Skeletal muscle tissue (tissue), 4 donors: ENCODE results near the gene ZIC5. TPM values are rescaled to one million over a fixed set of nuclear protein-coding genes. Genes with fewer than 3 reads are reported as not detected.

Experiments
- H3K27ac ChIP-seq: one replicate; pipeline ENCODE4 v1.7.0; 2013; ENCODE audit warnings: mild to moderate bottlenecking, low read depth, low read length, inconsistent platforms
- H3K27me3 ChIP-seq, 3 donors: one replicate each; pipeline ENCODE4 v1.7.0; 2013; ENCODE audit warnings: low read length in 3 of 3; ENCODE audit not compliant: control insufficient read depth in 3 of 3, insufficient read depth in 3 of 3
- H3K36me3 ChIP-seq, 3 donors: one replicate each; pipeline ENCODE4 v1.7.0; 2013; ENCODE audit warnings: low read length in 3 of 3; ENCODE audit not compliant: control insufficient read depth in 3 of 3, insufficient read depth in 3 of 3
- H3K4me1 ChIP-seq, 3 donors: one replicate each; pipeline ENCODE4 v1.7.0; 2013; ENCODE audit warnings: low read length in 3 of 3, mild to moderate bottlenecking in 3 of 3; ENCODE audit not compliant: control insufficient read depth in 3 of 3, insufficient read depth in 3 of 3
- H3K4me3 ChIP-seq, 3 donors: one replicate each; pipeline ENCODE4 v1.7.0; 2013; ENCODE audit warnings: low read length in 3 of 3
- H3K9ac ChIP-seq, 3 donors: one replicate each; pipeline ENCODE4 v1.7.0; 2013; ENCODE audit warnings: low read length in 3 of 3, mild to moderate bottlenecking in 3 of 3, moderate library complexity in 2 of 3, low read depth in 1 of 3
- H3K9me3 ChIP-seq, 3 donors: one replicate each; pipeline ENCODE4 v1.7.0; 2013; ENCODE audit warnings: low read length in 3 of 3; ENCODE audit not compliant: control insufficient read depth in 3 of 3
- total RNA-seq: library from RNA; depleted of rRNA; stranded (reverse); fragments of >200 nt; gene quantifications from one replicate; pipeline ENCODE4 v1.2.3, GENCODE V29; 2014
- donor health status: Osteomylitis.

Gene ZIC5
- total RNA-seq, 1 donor from 2014 or later, result not detected

- Histone ChIP-seq H3K27ac (no peak overlapping the region), H3K9ac (no peak overlapping the region), H3K4me1 (peaks cover 6 to 14% (median 13%) of the 10 kb centered on the region in 3 donors), H3K9me3 (peaks cover 0 to 2% (median 0%) of the 10 kb centered on the region in 3 donors), H3K4me3 (no peak overlapping the region), H3K36me3 (no peaks in the 10 kb centered on the region), H3K27me3 (peaks cover 91 to 96% (median 93%) of the 10 kb centered on the region in 3 donors)
Observed at GRCh38 chr13:99987154-99988019, 15.8 kb upstream of the ZIC5 start.

- Histone ChIP-seq H3K36me3 (no peaks in the 10 kb centered on the region), H3K27me3 (peaks cover 91 to 95% (median 93%) of the 10 kb centered on the region in 3 donors), H3K9ac (no peak overlapping the region), H3K4me3 (no peak overlapping the region), H3K4me1 (peaks cover 6 to 14% (median 13%) of the 10 kb centered on the region in 3 donors), H3K27ac (no peak overlapping the region), H3K9me3 (peaks cover 0 to 2% (median 0%) of the 10 kb centered on the region in 3 donors)
Observed at GRCh38 chr13:99986741-99987140, 15.2 kb upstream of the ZIC5 start.

GRCh38 chr13:99985886-99986527, 14.4 kb upstream of the ZIC5 start:
- H3K4me1 ChIP-seq, result peaks cover 6 to 14% (median 13%) of the 10 kb centered on the region in 3 donors
- H3K9me3 ChIP-seq, result peaks cover 0 to 2% (median 0%) of the 10 kb centered on the region in 3 donors
- peaks cover 83 to 92% (median 91%) of the 10 kb centered on the region in 3 donors for H3K27me3 ChIP-seq
- H3K27ac ChIP-seq, result no peak overlapping the region
- H3K4me3 ChIP-seq, result no peak overlapping the region
- no peak overlapping the region for H3K9ac ChIP-seq
- H3K36me3 ChIP-seq, result no peaks in the 10 kb centered on the region

GRCh38 chr13:99985241-99985874, 13.8 kb upstream of the ZIC5 start:
- H3K27ac ChIP-seq, result no peak overlapping the region
- no peak overlapping the region for H3K4me3 ChIP-seq
- H3K4me1 ChIP-seq, result peaks cover 6 to 11% (median 8%) of the 10 kb centered on the region in 3 donors
- H3K27me3 ChIP-seq, result peaks cover 77 to 86% (median 86%) of the 10 kb centered on the region in 3 donors
- peaks cover 0 to 2% (median 0%) of the 10 kb centered on the region in 3 donors for H3K9me3 ChIP-seq
- H3K36me3 ChIP-seq, result no peaks in the 10 kb centered on the region
- no peak overlapping the region for H3K9ac ChIP-seq

DNA sequence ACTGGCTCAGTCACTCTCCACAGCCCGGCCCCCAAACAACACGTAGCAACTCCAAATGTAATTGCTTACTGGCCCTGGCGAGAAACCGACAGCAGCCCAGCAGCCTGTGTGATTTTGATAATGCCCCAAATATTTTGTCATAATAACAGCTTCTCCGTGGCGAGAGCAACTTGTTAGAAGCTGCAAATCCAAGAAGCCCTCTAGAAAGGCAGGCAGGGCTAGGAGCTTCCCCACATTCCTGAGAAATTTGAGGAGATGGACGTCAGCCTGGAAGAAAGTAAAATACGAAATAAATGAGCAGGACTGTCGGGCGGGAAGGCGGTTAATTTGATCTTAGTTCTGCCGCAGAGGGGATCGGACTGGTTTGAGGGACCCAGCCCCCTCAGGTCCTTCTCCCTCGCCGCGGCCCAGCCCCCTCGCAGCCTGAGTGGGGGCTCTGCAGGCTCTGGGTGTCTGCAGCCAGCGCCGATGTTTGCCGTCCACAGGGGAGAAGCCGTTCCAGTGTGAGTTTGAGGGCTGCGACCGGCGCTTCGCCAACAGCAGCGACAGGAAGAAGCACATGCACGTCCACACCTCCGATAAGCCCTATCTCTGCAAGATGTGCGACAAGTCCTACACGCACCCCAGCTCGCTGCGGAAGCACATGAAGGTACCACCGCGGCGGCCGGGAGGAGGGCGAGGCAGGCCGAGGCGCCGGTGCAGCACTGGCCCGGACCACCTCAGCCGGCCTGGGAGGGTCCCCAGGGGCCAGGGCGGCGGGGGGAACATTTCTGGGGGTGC, 13.1 kb upstream of the ZIC5 start:
- Histone ChIP-seq H3K27me3 (peaks cover 77 to 86% (median 85%) of the 10 kb centered on the region in 3 donors), H3K4me3 (no peak overlapping the region), H3K9ac (no peak overlapping the region), H3K27ac (no peak overlapping the region), H3K36me3 (no peaks in the 10 kb centered on the region), H3K4me1 (peaks cover 4 to 14% (median 13%) of the 10 kb centered on the region in 3 donors), H3K9me3 (peaks cover 0 to 2% (median 0%) of the 10 kb centered on the region in 3 donors)

- H3K9ac ChIP-seq, result no peak overlapping the region
- H3K4me1 ChIP-seq, result peaks cover 7 to 21% (median 14%) of the 10 kb centered on the region in 3 donors
Observed at GRCh38 chr13:99983499-99984401, 12.2 kb upstream of the ZIC5 start.

DNA sequence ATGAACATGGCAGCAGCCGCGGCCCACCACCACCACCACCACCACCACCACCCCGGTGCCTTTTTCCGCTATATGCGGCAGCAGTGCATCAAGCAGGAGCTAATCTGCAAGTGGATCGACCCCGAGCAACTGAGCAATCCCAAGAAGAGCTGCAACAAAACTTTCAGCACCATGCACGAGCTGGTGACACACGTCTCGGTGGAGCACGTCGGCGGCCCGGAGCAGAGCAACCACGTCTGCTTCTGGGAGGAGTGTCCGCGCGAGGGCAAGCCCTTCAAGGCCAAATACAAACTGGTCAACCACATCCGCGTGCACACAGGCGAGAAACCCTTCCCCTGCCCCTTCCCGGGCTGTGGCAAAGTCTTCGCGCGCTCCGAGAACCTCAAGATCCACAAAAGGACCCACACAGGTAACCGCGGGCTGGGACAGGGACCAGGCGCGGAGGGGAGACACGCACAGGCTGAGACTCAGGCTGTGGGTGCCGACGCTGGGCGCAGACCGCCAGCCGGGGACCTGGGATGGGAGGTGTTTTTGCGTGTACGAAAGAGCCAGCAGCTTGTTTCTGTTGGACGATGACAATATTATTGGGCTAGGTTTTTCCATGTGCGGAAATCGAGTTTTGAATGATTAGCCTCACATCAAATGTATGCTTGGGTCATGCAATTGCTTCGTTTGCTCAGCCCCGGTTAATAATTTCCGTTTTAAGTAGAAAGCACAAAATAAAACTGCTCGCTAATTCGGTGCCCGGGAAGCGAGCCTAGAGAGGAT, 11.3 kb upstream of the ZIC5 start:
- Histone ChIP-seq H3K4me1 (peaks cover 7 to 24% (median 16%) of the 10 kb centered on the region in 3 donors), H3K27ac (no peak overlapping the region), H3K27me3 (peaks cover 79 to 88% (median 85%) of the 10 kb centered on the region in 3 donors), H3K4me3 (no peak overlapping the region), H3K9ac (no peak overlapping the region), H3K36me3 (no peaks in the 10 kb centered on the region), H3K9me3 (peaks cover 0 to 2% (median 0%) of the 10 kb centered on the region in 3 donors)

More at GRCh38 chr13:99983499-99984401, 12.2 kb upstream of the ZIC5 start:
- Histone ChIP-seq H3K36me3 (no peaks in the 10 kb centered on the region), H3K9me3 (peaks cover 0 to 2% (median 0%) of the 10 kb centered on the region in 3 donors), H3K4me3 (no peak overlapping the region), H3K27ac (no peak overlapping the region), H3K27me3 (peaks cover 78 to 86% (median 85%) of the 10 kb centered on the region in 3 donors)

DNA sequence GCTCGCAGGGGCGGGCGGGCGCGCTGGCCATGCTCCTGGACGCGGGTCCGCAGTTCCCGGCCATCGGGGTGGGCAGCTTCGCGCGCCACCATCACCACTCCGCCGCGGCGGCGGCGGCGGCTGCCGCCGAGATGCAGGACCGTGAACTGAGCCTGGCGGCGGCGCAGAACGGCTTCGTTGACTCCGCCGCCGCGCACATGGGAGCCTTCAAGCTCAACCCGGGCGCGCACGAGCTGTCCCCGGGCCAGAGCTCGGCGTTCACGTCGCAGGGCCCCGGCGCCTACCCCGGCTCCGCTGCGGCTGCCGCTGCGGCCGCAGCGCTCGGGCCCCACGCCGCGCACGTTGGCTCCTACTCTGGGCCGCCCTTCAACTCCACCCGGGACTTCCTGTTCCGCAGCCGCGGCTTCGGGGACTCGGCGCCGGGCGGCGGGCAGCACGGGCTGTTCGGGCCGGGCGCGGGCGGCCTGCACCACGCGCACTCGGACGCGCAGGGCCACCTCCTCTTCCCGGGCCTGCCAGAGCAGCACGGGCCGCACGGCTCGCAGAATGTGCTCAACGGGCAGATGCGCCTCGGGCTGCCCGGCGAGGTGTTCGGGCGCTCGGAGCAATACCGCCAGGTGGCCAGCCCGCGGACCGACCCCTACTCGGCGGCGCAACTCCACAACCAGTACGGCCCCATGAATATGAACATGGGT, 10.6 kb upstream of the ZIC5 start:
- no peak overlapping the region for H3K27ac ChIP-seq
- H3K36me3 ChIP-seq, result no peaks in the 10 kb centered on the region
- no peak overlapping the region for H3K9ac ChIP-seq
- H3K27me3 ChIP-seq, result peaks cover 79 to 88% (median 85%) of the 10 kb centered on the region in 3 donors
- peaks cover 0 to 3% (median 2%) of the 10 kb centered on the region in 3 donors for H3K9me3 ChIP-seq
- peaks cover 7 to 24% (median 16%) of the 10 kb centered on the region in 3 donors for H3K4me1 ChIP-seq
- peak overlapping the region in 1 of 3 donors; percentile 6 for H3K4me3 ChIP-seq
